ENCODE measurements around the gene PDE4D.

- TF ChIP-seq EZH2phosphoT487 (IDR thresholded peaks at IDR 0.05; ENCODE audit: borderline replicate concordance, low read length) (no peak), CTCF (conservative IDR thresholded peaks at IDR 0.05; ENCODE audit: low read depth, low read length) (no peak), EZH2 (IDR thresholded peaks at IDR 0.05; ENCODE audit: low read length, unreplicated experiment) (no peak)
These were observed 47.8 kb downstream of the PDE4D start for GRCh38 chr5:59845730-59846129.
